ENCODE results near the gene UGGT1. TPM values are rescaled to one million over a fixed set of nuclear protein-coding genes. Genes with fewer than 3 reads are reported as not detected.

UGGT1 gene
- total RNA-seq, 1 donor from 2014 or later, result 101 TPM

DNA sequence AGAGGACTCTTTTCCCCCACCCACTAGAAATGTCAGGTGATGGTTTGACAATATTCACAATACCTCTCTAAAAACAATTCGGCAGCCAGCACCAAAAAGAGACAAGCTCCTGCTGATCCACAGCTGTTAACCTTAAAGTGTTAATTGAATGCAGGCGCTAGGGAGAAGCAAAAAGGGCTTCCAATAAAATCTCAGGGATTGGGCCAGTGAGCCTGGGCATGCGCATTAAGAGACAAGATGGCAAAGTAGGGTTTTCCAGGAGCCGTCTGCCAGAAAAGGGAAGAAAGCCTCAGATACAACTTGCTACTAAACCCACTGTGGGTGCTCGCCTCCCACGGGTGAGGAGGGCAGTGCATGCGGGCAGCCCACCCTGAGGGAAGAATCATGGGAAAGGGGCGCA is 128.9 kb downstream of the UGGT1 start:
- no peak for DNase-seq

DNA sequence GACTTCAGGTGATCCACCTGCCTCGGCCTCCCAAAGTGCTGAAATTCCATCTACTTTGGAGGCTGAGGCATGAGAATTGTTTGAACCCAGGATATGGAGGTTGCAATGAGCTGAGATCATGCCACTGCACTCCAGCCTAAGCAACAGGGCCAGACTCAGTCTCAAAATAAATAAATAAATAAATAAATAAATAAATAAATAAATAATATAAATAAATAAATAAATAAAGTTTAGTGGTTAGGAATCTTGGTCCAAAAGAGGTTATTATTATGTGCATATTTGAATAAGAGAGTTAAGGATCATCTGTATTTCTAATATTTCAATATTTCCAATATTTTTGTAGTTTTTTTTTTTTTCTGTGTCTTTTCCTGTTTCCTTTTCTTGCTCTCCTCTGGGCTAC is 136.9 kb downstream of the UGGT1 start:
- no peak for DNase-seq

DNA sequence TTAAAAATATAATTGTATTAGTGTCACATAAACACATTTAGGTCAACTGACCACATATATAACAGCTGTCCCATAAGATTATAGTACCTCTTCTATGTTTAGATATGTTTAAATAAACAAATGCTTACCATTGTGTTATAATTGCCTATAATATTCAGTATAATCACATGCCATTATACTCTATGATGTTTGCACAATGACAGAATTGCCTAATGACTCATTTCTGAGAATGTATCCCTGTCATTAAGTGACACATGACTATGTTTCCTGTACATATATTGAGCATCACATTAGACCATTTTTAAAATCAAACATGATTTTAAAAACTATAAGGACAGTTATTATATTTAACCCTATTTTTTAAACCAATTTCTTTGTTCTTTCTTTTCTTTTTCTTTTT is 137.9 kb downstream of the UGGT1 start:
- peak; percentile 16 for DNase-seq

DNA sequence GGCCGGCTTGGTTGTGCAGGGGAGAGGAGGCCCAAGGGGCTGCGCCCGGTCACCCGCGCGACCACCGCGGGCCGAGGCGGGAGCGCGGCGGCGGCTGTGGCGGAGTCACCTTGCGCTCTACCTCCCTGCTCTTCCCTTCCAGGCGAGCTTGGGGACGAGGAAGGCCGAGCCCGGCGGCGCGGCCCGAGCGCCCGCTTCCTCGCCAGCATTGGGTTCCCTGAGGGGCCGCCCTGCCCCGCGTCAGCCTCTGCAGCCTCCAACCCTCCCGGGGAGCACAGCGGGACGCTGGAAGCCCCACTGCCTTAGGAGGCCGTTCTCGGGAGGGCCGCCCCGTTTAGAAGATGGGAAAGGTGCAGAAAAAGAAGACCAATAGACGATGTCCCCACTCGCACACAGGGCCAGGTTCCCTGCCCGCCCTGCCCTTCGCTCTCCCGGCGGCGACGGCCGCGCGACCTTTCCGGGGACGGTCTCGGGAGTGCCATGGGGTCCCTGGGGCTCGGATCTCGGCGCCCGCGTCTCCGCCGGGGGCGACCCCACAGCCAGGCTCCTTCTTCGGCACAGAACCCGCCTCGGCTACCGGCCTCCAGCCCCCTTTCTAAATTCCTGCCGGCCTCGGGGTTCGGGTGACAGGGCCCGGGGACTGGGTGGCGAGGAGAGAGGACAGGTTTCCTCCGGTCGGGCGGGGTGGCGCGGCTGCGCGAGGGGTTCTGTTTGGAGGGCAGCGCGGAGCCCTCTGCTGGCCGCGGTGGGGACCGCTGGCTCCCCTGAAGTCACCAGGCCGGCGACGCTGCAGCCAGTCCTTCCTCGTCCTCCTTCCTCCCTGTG is 142.2 kb downstream of the UGGT1 start:
- peak; percentile 86 for DNase-seq

DNA sequence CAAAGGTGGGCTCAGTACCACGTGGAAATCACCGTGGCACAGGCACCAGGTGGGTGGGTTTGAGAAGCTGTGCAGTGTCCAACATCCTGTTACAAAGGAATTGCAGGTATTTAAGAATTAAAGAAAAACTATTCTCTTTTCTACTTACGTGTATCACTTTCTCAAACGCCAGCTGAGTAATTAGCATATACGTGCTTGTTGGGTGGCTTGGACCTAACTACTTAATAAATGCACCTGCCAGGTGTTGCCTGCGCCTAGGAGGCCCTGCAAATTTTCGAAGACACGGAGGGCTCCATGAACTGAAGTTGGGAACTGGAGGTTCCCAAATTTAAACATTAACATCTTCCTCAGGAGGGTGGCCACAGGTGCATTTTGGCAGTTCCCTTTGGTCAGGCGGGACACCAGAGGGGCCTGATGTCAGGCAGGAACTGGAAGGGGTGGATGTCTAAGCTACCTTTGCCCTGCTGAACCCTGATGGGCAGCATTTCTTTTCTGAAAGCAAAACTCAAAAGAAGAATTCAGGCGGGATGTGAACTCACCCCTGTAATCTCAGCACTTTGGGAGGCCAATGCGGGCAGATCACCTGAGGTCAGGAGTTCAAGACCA is 142.9 kb downstream of the UGGT1 start:
- no peak for DNase-seq

DNA sequence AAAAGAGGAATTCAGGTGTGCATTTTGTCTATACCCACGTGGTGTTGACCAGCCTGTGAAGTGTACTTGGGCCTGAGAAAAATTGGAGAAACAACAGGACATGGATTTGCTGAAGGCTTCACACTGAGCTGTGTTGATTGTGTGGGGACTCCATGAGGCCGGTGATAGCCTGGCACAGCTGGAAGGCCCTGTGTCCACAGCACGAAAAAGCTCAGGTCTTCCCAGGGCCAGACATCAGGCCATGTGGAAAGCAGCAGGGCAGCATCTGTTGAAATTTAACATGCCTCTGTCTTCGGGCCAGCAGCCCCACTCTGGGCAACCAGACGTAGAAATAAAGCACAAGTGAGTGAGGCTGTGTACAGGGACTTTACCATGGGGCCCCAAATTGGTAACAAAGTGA is 143.6 kb downstream of the UGGT1 start:
- DNase-seq, result no peak

DNA sequence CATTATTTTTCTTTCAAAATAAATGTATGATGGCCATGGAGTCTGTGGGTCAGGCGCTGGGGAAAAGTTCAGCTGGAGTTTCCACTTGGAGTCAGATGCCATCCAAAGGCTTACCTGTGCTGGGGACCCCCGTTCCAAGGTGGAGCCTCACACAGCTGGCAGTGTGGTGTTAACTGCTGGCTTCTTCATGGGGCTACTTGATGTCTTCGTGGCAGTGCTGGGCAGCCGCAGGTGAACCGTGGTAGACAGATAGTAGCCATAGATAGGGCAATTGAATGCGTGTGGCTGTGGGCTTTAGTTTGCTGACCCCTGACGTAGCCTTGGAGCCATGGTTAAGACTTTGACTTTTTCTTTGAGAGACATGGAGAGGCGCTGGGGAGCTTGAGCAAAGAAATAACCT is 144.6 kb downstream of the UGGT1 start:
- no peak for DNase-seq

DNA sequence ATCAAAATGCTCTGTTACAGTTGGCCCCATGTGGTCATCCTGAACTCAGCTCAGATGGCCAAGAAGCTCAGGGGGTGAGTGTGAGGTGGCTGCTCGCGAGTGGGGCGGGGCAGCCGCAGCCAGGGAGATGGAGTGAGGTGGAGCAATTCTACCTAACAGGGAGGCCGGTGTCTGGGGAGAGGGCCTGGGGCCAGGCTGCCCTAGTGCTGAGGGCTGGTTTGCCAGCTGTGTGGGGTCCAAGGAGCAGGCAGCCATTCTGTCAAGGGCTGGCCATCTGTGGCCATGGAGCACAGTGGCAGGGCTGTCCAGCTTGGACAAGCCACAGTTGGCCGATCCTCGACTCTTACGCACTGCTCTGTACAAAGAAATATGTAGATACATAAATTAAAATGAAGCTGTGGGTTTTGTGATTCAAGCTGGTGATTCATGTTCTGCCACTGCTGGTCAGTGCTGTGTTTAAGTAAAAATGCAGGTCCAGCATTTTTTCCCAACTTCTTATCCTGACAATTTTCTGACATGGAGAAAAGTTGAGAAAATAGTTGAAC is 145.6 kb downstream of the UGGT1 start:
- DNase-seq, result no peak

DNA sequence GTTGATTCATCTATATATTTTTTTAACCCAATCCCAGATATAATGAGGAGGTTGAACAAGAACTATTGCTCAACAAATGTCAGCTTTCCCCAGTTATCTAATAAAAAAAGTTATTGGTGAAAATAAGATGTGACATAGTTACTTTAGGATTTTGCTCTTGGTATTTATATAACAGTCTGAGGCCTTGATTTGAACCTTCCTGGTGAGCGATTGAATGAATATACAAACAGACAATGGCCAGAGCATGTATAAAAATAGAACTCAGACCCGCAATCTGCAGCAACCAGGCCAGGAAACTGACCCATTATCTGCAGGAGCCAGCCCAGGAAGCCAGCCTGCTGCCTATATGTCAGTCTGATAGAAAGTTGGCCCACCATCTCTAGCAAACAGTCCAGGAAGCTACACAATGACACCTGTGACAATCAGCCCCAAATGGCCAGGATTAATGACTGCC is 146.1 kb downstream of the UGGT1 start:
- DNase-seq, result peak; percentile 48

DNA sequence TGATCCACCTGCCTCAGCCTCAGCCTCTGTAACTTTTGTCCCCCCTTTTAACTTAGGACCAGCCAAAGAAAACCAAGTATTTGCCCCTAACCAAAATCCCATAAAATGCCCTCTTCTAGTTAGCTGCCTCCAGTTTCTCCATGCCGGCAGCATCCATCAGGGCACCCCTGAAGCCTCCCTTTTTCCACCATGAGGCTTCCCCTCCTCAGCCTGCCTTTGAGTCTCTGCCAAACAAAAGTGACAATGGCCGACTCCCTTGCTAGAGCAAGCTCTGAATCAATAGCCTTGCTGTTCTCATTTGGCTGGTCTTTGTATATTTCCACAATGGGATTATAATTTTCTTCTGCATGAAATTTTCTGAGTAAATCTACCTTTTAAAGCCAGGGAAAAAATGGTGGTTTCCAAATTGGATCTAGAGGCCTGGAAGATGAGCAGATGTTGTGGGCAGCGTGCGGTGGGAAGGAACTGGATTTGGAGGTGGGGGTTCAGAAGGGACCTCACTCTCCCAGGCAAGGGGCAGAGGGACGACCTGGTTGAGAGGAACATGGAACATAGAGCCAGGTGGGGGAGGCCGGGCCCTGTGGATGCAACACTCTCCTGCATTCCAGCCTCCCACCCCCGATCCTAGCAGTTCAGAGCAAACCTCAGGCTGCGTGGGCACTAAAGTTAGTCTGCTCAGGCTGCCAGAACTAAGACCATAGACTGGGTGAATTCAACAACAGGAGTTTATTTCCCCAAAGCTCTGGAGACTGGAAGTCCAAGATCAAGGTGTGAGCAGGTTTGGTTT is 147.1 kb downstream of the UGGT1 start:
- no peak for DNase-seq

DNA sequence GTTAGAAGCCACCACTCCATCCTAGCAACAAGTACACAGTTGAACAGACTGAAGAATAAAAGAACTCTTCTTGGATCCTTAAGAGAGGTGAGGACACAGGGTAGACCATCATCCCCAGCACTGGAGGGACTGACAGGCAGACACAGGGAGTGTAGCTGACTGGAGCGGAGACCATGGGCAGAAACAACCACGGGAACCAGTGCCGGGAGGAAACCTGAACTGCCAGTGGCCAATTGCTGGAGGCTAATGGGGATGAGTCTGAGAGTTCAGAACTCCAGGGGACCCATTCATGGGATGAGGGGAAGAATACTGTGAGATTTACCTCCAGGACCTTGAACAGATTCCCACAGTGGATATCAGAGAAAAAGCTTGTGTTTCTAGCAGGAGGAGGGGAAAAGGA is 150.9 kb downstream of the UGGT1 start:
- DNase-seq, result no peak

Other genes with a start within 250 kb of the UGGT1 start
- gene POLR2D, start 233.0 kb upstream of the UGGT1 start, total RNA-seq, result 25.0 and 35.6 TPM in 2 replicates
- 20.1 and 20.6 TPM in 2 replicates for gene AMMECR1L, start 205.2 kb upstream of the UGGT1 start, total RNA-seq
- 3.9 and 8.1 TPM in 2 replicates for gene SAP130, start 63.1 kb upstream of the UGGT1 start, total RNA-seq
- 20.2 and 27.1 TPM in 2 replicates for gene HS6ST1, start 227.7 kb downstream of the UGGT1 start, total RNA-seq

Data from dermis blood vessel endothelial cell (primary cell).